GM21786 (cell line): ENCODE measurements around the gene LRRC70.

Experiments
- ATAC-seq: cut with Tn5 transposase; IDR thresholded peaks from one replicate; pipeline ENCODE4 v1.9.1; 2021; ENCODE audit not compliant: unreplicated experiment

Gene LRRC70

DNA sequence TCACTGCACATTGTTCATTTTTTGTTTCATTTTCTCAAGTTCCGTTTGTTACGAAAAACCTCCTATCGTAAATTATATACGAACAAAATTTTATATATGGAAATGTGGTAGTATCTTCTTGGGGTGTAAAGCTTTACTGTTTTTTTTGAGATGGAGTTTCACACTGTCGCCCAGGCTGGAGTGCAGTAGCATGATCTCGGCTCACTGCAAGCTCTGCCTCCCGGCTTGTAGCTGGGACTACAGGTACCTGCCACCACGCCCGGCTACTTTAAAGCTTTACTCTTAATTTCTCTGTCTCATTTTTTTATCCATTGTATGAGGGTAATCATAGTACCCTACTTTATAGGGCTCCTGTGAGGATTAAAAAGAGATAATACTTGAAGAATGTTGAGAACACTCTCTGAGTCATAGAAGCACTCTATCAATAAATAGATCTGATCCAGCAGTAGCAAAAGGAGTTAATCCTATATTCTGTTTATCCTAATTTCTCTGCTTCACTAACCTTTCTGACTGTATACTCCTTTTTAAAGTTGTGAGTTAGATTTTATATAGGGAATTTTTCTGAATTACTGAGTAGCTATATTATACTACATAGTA lies 5.6 kb upstream of the LRRC70 start:
- ATAC-seq = no peak

DNA sequence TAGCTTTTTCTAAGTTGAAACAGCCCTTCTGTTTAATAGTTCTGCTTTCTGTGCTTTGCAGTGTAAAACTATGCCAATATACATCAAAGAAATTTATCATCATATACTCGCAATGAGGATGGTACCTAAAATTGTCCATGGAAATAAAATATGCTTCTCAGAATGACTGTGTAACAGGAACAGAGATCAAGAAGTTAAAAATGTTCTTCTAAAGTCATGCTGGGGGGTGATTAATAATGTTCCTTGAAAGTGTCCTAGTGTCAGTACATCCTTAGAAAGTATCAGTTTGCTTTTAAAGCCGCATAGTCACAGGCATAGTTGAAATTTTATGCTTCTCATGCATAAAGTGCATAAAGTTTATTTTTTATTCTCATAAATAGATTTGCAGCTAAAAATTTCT lies 4.0 kb upstream of the LRRC70 start:
- ATAC-seq = peak; percentile 39

DNA sequence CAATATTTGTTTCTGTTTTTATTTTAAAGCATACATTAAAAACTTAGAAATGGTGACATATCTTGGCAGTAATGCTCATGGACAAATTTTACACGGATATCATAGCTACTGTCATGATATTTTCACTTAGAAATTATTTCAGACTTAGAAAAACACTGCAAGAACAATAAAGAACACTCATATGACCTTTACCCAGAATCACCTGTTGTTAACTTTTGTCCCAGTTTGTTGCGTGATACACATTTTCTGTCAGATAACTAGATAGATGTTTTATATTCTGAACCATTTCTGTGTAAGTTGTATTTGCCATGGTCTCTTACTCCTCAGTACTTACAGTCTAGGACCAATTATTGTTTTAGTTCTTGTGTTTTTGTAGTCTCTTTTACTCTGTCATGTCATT lies 3.6 kb upstream of the LRRC70 start:
- ATAC-seq = no peak

DNA sequence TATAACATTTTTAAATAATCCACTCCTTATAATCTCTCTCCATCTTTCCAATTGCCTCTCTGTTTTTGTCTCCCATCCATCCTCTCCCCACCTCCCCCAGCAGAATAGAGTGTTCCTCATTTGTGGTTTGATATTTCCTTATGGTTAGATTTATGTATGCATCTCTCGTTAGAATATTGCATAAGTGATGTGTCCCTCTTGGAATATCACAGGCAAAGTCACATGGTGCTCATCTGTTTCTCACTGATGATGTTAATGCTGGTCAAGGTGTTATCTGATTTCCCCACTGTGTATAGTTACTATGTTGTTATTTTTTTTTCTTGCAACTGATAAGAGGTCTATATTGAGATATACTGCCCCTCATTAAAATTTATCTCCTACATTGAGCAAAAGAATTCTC lies 3.1 kb upstream of the LRRC70 start:
- ATAC-seq = no peak

DNA sequence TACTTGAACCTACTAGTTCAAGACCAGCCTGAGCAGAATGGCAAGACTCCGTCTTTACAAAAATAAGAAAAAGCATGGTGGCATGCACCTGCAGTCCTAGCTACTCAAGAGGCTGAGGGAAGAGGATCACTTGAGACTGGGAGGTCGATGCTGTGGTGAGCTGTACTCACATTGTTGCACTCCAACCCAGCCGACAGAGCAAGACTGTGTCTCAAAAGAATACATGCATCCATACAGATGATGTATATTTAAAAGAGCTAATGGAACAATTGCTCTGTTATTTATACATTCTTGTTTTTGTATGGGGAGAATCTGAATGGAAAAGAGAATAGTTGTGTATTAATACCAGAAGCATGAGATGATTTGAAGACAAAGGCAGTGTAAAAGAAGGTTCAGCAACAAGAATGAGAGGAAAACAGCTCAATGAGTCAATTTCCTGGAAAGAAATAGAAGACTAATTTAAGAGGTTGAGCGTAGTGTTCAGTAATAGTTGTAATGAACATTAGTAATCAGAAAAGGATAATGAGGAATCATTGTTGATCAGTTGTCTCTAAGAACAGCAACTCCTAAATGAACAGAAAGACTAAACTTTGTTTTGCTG lies 1.9 kb upstream of the LRRC70 start:
- ATAC-seq = no peak

DNA sequence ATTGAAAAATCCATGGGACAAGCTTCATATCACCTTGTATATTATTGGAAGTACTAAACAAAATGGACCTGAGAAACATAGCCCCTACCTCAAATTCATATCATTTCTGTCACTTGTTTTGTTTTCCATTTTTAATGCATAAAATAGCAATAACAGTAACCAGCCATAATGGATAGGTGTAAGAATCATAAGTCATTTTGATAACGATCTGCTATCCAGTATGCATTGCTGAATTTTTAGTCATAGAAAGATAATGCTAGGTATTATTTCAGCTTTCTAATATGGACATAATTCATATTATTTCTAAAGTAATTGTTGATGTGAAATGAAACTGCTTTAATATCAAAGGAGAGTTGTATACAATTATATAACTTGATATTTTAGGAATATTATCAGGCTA lies 1.1 kb upstream of the LRRC70 start:
- ATAC-seq = no peak

DNA sequence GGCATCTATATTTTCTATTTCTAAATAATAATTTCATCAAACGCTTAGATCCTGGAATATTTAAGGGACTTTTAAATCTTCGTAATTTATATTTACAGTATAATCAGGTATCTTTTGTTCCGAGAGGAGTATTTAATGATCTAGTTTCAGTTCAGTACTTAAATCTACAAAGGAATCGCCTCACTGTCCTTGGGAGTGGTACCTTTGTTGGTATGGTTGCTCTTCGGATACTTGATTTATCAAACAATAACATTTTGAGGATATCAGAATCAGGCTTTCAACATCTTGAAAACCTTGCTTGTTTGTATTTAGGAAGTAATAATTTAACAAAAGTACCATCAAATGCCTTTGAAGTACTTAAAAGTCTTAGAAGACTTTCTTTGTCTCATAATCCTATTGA lies 1.1 kb downstream of the LRRC70 start:
- ATAC-seq = no peak

DNA sequence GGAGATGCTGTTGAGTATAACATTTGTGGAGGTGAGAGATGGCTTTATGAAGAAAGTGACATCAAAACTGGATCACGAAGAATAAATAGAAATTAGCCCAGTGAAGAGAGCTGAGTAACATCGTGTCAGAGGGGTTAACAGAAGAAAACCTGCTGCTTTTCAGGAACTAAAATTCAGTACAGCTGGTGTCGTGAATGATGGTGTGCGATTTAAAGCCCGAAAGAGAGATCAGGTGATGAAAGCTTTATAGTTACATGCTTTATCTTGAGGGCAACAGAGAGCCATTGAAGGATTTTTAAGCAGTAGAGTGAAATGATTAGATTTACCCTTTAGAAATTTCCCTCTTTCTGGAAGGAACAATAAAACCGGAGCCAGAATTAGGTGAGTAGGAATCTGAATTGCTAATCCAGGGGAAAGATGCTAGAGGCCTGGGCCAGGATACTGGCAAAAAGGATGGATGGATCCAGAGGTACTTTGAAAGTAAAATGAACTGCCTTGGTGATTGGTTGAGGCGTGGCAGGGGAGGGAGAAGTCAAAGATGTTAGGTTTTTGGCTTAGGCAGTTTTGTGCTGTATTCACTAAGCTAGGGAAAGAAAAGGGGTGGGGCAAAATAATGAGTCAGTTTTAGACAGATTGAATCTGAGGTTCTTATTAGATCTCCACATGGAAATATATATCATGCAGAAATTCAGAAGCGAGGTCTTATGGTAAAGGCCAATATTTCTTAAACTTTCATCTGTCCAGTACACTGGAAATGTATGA lies 3.4 kb downstream of the LRRC70 start:
- ATAC-seq = no peak

DNA sequence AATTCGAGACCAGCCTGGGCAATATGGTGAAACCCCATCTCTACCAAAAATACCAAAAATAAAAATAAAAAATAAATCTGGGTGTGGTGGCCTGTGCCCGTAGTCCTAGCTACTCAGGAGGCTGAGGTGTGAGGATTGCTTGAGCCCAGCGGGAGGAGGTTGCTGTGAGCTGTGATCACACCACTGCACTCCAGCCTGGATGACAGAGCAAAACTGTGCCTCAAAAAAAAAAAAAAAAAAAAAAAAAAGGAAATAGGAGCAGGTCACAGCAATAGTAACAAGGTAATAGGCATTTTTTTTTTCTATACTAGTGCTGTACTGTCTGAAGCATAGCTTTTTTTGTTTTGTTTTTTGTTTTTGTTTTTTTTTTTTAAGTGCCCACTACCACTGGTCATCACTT lies 5.8 kb downstream of the LRRC70 start:
- no peak for ATAC-seq

DNA sequence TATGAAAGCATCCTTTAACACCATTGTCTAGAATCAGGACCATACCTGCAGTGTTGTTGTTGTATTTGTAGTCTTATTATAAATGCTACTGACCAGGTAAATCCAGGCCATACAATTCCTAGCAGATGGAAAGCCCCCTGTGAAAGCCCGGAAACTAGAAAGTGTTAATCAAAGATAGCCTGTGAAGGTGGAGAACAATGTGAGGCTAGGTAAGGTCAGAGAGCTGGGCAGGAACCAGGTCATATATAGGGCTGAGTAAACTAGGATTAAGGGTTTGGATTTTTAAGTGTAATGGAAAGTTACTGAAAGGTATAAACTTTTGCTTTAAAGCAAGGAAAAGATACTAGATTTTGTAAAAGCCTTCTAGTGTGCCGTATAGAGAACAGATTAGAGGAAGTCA lies 6.7 kb downstream of the LRRC70 start:
- no peak for ATAC-seq

DNA sequence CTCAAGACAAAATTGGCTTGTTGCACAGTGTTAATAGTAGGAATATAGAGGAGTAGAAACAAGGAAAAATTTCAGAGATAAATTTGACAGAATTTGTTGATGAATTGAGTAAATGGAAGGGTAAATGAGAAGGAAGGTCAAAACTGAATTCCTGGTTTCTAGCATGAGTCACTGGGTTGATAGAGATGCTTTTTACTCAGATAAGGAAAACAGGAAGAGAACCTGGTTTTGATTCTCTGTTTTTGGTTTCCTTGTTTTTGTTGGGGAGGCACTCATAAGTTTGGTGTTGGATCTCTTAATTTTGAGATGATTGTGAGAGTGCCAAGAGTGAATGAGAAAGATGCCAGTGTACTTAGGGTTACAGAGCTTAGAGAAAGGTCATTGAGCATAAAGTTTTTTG lies 7.1 kb downstream of the LRRC70 start:
- ATAC-seq = no peak

DNA sequence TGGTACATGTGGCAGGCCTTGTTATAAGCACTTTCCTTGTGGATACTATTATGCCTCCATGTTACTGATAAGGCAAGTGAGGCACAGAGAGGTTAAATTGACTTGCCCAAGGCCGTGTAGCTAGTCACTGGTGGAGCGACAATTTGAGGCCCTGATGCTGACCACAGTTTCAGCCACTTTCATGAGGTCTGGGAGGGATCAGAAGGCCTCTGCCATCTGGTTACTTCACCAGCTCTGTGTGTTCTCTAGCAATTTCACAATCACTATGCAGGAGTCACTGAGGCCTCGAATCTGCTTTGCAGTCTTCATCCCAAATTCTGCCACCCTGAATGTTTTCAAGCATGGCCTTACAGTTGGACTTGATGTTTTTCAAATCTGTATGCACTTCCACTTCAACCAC lies 9.1 kb downstream of the LRRC70 start:
- no peak for ATAC-seq

DNA sequence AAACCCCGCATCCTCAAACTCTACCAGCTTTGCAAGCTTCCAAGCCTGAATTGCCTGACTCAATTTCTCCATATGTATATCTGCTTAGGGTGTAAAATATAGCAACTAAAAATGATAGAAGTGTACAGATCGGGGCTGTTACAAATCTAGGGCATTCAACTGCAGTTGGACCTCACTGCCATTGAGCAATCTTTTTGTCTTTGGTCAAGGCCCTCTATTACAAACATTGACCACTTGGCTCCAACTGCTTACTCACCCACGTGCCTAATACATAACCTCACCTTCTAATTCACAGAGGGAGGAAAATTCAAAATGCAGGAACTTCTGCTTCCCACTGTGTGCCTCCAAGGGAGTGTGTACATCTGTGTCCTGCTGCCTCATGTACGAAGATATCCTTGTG lies 10.0 kb downstream of the LRRC70 start:
- ATAC-seq = no peak

DNA sequence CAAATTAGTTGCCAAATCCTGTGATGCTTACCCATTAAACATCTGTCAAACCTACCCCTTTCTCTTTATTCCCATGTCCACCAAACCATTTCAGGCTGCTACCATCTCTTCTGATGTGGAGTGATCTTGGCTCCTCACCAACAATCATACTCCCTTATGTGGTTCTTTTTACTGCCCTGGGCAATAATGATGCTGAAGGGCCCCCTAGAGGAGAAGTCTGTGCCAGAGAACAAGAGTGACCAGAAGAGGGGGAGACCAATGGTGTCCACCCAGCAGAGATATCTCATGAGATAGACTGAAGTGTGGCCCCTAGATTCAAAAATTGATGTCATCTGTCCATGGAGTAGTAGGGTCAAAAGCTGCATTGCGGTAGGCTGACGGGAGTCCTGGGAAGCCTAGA lies 10.9 kb downstream of the LRRC70 start:
- ATAC-seq = no peak

DNA sequence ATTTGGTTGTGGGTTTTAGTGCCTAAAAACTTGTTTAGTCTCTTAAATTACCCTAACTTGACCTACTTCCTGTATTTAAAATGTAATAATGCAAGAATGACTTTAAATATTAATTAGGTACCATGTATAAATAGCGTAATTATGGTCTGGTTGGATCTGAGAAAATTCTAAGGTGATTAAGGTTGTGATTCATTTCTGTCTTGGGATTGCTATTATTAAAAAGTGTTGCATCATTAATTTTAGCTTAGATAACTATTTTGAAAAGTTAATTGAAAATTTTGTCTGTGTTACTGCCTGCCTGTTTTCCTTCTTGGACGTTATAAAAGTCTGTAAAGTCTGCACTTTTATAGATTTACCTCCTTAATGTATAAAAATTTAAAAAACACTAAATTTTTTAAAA lies 11.8 kb downstream of the LRRC70 start:
- ATAC-seq = no peak

DNA sequence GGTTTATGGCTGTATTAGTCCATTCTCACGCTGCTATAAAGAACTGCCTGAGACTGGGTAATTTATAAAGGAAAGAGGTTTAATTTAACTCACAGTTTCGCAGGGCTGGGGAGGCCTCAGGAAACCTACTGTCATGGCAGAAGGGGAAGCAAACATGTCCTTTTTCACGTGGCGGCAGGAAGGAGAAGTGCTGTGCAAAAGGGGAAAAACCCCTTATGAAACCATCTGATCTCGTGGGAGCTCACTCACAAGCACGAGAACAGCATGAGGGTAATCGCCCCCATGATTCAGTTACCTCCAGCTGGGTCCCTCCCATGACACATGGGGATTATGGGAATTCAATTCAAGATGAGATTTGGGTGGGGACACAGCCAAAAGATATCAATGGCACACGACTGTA lies 13.9 kb downstream of the LRRC70 start:
- no peak for ATAC-seq

DNA sequence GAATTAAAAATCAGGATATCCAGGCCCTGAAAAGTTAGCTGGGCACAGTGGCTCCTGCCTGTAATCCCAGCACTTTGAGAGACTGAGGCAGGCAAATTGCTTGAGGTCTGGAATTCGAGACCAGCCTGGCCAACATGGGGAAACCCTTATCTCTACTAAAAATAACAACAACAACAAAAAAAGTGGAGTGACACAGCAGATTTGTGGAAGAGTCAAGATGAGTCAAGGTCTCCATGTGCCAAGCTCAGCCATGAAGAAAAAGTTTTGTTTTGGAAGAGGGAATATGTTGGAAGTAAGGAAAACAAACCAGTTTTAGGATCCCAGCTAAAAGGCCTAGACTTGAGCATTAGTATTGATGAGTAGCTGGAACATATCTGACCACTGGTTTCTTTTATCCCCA lies 14.7 kb downstream of the LRRC70 start:
- no peak for ATAC-seq

DNA sequence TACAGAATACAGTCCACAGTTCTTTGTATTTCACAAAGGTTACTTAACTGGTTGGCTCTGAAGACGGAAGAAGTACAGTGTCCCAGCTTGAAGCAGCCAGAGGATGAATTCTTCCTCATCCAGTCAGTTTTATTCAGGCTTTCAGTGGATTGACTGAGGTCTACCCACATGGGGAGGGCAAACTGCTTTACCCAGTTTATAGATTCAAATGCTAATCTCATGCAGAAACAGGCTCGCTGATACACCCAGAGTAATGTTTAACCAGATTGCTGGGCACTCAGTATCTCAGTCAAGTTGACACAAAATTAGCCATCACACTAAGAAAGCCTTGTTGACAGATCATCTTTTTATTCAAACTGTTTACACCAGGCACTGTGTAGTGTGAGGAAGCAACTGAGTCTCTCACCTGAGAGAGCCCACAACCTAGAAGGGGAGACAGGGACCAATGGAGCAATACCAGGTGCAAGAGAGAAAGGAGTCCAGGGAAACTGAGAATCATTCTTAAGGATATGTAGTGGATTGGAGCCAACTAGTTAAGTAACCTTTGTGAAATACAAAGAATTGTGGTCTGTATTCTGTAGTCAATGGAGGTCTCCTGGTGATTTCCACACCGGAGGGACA lies 15.9 kb downstream of the LRRC70 start:
- no peak for ATAC-seq

DNA sequence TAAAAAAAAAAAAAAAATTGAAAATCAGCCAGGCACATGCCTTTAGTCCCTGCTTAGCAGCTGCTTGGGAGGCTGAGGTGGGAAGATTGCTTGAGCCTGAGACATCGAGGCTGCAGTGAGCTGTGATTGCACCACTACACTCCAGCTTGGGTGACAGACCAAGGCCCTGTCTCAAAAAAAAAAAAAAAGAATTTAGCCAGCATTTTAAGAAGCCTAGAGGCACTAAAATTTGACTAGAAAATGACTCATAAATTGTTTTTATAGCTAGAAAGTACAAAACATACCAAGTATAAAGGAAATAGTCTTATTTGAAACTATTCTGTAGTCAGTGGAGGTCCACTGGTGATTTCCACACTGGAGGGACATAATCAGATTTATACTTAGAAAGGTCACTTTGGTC lies 17.5 kb downstream of the LRRC70 start:
- ATAC-seq = no peak

DNA sequence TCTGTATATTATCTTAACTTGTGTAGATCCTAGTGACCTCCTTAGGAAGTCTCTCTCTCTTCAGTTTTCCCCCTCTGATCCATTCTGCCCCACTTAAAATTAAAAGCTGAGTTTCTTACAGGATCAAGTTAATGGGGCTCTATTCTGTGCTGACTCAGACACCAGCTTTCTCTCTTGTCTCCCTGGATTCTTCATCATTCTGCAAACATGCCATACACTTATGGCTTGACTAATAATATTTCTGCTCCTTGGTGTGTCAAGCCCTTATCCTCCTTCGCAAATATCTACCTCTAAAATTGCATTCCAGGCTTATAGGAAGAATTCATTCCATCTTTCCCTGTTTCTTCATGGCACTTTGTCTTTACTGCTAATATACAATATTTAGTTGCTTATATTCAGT lies 18.1 kb downstream of the LRRC70 start:
- no peak for ATAC-seq

DNA sequence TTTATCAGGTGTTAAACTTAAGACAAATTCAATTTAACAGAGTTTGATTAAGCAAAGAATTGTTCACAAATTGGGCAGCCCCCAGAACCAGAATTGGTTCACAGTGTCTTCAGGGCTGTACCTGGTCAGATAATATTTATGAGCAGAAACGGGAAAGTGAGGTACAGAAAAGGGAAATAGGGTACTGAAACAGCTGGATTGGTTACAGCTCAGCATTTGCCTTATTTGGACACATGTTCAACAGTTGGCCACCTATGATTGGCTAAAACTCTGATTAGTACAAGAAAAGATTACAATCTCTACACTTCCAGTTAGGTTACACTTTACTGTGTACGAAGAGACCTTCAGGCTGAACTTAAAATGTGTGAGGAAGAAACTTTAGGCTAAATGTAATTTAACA lies 18.7 kb downstream of the LRRC70 start:
- ATAC-seq = no peak

DNA sequence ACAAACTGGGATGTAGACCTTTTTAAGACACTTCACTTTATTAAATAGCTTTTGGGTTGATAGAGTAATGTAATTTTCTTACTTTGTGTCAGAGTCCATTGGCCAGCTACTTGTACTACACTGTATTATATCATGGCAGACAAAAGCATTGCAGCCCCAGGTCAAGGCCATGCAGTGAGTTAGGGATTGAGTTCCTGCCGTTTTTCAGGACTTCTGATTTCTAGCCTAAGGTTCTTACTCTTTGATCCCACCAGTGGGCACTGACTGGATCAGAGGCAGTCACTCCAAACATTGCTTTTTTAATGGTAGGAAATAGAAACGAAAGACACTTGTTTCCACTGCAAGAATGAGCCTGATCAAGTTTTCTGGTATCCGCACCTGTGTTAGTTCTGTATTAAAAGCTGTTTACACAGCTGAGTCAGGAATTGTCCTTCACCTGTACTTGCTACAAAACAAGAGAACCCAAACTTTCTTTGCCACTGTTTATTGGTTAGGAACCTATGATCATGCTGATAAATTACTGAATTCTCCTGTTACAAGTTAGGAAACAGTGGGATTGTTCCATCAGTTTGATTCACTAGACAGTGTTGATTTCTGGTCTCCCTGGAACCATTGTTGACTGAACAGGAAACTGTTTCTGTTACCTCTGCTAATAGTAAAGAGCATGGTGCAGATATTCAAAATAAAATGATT lies 22.1 kb downstream of the LRRC70 start:
- no peak for ATAC-seq
